ENCODE measurements around the gene HNF1B.

The HNF1B gene

GRCh38 chr17:37637956-37638355, 106.9 kb downstream of the HNF1B start:
- H3K27me3 ChIP-seq (ENCODE audit: control insufficient read depth in 1 of 2, insufficient read depth in 2 of 2, low read length in 2 of 2): no peaks in the 10 kb centered on the region
- H3K27ac ChIP-seq (ENCODE audit: low read depth, low read length): no peak overlapping the region
- H3K36me3 ChIP-seq (ENCODE audit: insufficient read depth, low read length): peaks cover 11% of the 10 kb centered on the region
- H3K4me3 ChIP-seq (ENCODE audit: low read depth in 1 of 2, low read length in 2 of 2): no peak overlapping the region
- peaks cover 14% of the 10 kb centered on the region for H3K4me1 ChIP-seq (ENCODE audit: insufficient read depth, low read length)
- no peaks in the 10 kb centered on the region for H3K9me3 ChIP-seq (ENCODE audit: low read length)
- H3K9ac ChIP-seq (ENCODE audit: low read length): no peak overlapping the region

Data from muscle layer of colon (tissue), 2 donors.